ENCODE results near the gene TOMM40L.

Gene TOMM40L

DNA sequence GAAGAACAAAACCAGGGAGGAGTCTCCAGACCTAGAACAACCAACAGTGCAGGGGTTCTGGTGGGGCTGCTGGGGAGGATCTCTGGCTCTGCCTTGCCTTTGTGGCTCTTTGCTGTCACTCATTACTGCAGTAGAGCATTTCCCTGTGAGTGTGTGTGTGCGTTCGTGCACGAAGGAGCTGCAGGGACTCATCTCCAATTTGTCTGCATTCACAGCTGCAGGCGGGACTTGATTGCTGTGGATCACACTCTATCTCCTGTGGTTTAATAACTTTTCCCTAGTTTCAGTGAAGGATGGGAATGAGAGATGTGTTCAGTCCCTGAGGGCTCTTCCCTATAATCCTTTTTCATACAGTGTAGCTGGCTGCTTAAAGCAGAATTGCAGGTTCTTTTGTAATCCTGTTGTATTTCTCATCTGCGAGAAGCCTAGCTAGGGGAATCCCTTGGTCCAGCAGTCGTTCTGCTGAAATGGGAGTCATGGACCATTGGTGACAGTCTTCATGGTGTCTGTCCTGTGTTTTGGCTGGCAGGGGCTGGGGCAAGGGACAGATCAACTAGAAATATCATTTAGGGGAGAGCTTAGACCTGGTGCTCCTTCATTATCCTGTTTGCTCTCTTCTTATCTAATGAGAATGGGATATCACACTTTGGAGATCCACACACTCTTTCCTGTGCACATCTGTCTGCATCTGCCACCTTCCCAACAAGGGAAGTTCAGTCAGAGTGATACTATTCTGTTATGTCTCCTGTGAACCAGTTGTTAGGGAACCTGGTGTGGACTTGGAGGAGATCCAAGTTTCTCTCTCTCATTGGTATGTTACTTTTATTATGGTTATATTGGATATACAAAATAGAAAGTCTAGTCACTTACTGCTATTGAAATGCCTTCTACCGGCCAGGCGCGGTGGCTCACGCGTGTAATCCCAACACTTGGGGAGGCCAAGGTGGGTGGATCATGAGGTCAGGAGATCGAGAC lies 35.7 kb downstream of the TOMM40L start:
- Histone ChIP-seq H3K36me3 (ENCODE audit: insufficient read depth, low read length) (no peaks in the 10 kb centered on the region), H3K4me2 (ENCODE audit: low read length) (no peak overlapping the region), H3K27me3 (ENCODE audit: control insufficient read depth, insufficient read depth, low read length) (peaks cover 51% of the 10 kb centered on the region)

GRCh38 chr1:161265305-161265704 lies 39.4 kb downstream of the TOMM40L start:
- Histone ChIP-seq H3K9me3 (replicated peaks; ENCODE audit: low read length) (no peaks in the 10 kb centered on the region), H3K36me3 (ENCODE audit: insufficient read depth, low read length) (no peaks in the 10 kb centered on the region), H3K27me3 (ENCODE audit: control insufficient read depth, insufficient read depth, low read length) (peaks cover 35% of the 10 kb centered on the region), H3K4me1 (ENCODE audit: control insufficient read depth, insufficient read depth, low read length) (peaks cover 8% of the 10 kb centered on the region), H3K4me2 (ENCODE audit: low read length) (no peak overlapping the region), H3K9ac (ENCODE audit: low read depth, low read length) (no peak overlapping the region), H3K4me3 (ENCODE audit: low read length) (no peak overlapping the region)

More for the DNA sequence above, 35.7 kb downstream of the TOMM40L start:
- peaks cover 15% of the 10 kb centered on the region for H3K4me1 ChIP-seq (ENCODE audit: control insufficient read depth, insufficient read depth, low read length)
- H3K4me3 ChIP-seq (ENCODE audit: low read length): no peak overlapping the region
- H3K9ac ChIP-seq (ENCODE audit: low read depth, low read length): no peak overlapping the region
- H3K9me3 ChIP-seq (replicated peaks; ENCODE audit: low read length): peaks cover 3% of the 10 kb centered on the region

DNA sequence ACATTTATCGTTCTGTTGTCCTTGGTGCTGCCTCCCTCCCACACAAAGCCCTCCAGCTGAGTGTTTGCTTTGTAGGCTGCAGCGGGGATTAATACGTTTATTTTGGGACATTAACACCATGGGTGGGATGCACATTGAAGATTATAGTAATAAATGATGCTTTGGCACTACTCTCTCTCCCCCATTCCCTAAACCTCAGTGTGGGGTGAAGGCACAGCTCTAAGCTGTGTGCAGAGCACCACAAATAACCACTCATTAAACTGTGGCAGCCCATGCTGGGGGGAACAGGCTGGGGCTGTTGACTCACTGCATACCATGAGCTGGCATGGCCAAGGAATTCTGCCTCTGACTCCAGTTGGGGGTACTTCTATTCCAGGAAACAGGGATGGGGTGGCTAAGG lies 40.3 kb downstream of the TOMM40L start:
- H3K9me3 ChIP-seq (replicated peaks; ENCODE audit: low read length): no peaks in the 10 kb centered on the region
- H3K36me3 ChIP-seq (ENCODE audit: insufficient read depth, low read length): no peaks in the 10 kb centered on the region
- H3K4me2 ChIP-seq (ENCODE audit: low read length): no peak overlapping the region
- H3K4me3 ChIP-seq (ENCODE audit: low read length): no peak overlapping the region
- no peak overlapping the region for H3K9ac ChIP-seq (ENCODE audit: low read depth, low read length)
- peaks cover 33% of the 10 kb centered on the region for H3K27me3 ChIP-seq (ENCODE audit: control insufficient read depth, insufficient read depth, low read length)
- peaks cover 8% of the 10 kb centered on the region for H3K4me1 ChIP-seq (ENCODE audit: control insufficient read depth, insufficient read depth, low read length)

DNA sequence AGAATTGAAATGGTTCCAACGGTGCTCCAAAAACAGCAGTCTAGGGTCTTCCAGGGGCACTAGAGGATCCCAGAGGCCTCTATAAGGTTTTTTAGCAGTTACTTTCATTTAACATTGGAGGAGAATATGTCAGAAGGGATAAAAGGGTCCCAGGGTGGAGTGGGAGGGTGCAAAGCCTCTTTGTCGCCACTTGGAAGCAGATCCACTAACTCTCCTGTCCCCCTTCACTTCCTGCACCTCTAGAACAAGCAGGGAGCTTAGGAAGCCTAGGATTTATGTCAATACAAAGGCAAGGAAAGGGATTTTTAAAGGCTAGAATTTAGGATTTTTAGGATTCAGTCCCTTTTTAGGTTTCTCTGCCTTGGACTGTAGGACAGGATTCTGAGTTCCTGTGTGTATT lies 41.0 kb downstream of the TOMM40L start:
- Histone ChIP-seq H3K9ac (ENCODE audit: low read depth, low read length) (no peak overlapping the region), H3K4me3 (ENCODE audit: low read length) (no peak overlapping the region), H3K4me1 (ENCODE audit: control insufficient read depth, insufficient read depth, low read length) (peaks cover 8% of the 10 kb centered on the region), H3K4me2 (ENCODE audit: low read length) (no peak overlapping the region), H3K9me3 (replicated peaks; ENCODE audit: low read length) (no peaks in the 10 kb centered on the region), H3K36me3 (ENCODE audit: insufficient read depth, low read length) (no peaks in the 10 kb centered on the region), H3K27me3 (ENCODE audit: control insufficient read depth, insufficient read depth, low read length) (peaks cover 28% of the 10 kb centered on the region)

DNA sequence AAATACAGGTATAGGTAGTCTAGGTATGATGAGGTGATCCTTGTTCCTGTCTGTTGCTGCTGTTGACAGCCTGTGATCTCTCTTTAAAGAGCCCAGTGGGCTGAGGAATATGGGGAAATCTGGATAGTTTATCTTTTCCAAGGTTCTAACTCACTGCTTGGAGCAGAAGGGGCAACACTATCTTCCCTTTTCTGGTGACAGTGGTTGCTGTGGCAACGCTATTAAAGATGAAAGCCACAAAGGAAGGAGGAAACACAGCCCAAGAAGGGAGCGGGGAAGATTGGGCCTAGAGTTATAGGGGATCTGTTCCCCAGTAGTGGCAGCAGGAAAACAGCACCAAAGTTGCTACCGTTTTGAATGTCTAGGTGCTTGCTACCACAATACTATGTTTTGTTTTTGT lies 41.5 kb downstream of the TOMM40L start:
- peaks cover 26% of the 10 kb centered on the region for H3K27me3 ChIP-seq (ENCODE audit: control insufficient read depth, insufficient read depth, low read length)
- H3K4me1 ChIP-seq (ENCODE audit: control insufficient read depth, insufficient read depth, low read length): peaks cover 8% of the 10 kb centered on the region
- no peaks in the 10 kb centered on the region for H3K9me3 ChIP-seq (replicated peaks; ENCODE audit: low read length)
- H3K9ac ChIP-seq (ENCODE audit: low read depth, low read length): no peak overlapping the region
- no peak overlapping the region for H3K4me3 ChIP-seq (ENCODE audit: low read length)
- no peaks in the 10 kb centered on the region for H3K36me3 ChIP-seq (ENCODE audit: insufficient read depth, low read length)
- no peak overlapping the region for H3K4me2 ChIP-seq (ENCODE audit: low read length)

DNA sequence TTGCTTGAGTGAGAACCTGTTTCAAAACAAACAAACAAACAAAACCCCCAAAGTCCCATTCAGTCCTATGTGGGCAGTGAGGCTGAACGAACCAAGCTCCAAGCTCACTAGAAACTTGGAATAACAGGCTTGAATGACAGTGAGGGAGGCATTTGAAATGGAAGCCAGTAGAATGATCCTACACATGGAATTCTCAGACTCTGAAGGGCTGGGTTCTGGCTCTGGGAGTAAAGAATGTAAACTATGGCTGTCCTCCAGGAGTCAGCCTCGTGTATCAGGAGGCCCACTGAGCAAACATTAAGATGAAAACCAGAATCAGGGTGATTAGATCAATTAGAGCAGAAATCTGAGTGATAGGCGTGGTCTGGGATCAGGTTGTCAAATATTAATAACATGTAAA lies 47.5 kb downstream of the TOMM40L start:
- H3K9ac ChIP-seq (ENCODE audit: low read depth, low read length): no peak overlapping the region
- no peak overlapping the region for H3K4me2 ChIP-seq (ENCODE audit: low read length)
- H3K36me3 ChIP-seq (ENCODE audit: insufficient read depth, low read length): no peaks in the 10 kb centered on the region

GRCh38 chr1:161274874-161275273 lies 49.0 kb downstream of the TOMM40L start:
- Histone ChIP-seq H3K27me3 (ENCODE audit: control insufficient read depth, insufficient read depth, low read length) (peaks cover 70% of the 10 kb centered on the region), H3K9ac (ENCODE audit: low read depth, low read length) (no peak overlapping the region), H3K4me1 (ENCODE audit: control insufficient read depth, insufficient read depth, low read length) (no peaks in the 10 kb centered on the region), H3K4me3 (ENCODE audit: low read length) (no peak overlapping the region), H3K4me2 (ENCODE audit: low read length) (no peak overlapping the region), H3K36me3 (ENCODE audit: insufficient read depth, low read length) (no peaks in the 10 kb centered on the region), H3K9me3 (replicated peaks; ENCODE audit: low read length) (no peaks in the 10 kb centered on the region)

More for the DNA sequence above, 47.5 kb downstream of the TOMM40L start:
- H3K4me1 ChIP-seq (ENCODE audit: control insufficient read depth, insufficient read depth, low read length): no peaks in the 10 kb centered on the region
- no peak overlapping the region for H3K4me3 ChIP-seq (ENCODE audit: low read length)
- H3K27me3 ChIP-seq (ENCODE audit: control insufficient read depth, insufficient read depth, low read length): peaks cover 57% of the 10 kb centered on the region
- H3K9me3 ChIP-seq (replicated peaks; ENCODE audit: low read length): no peaks in the 10 kb centered on the region
